Measurements from ENCODE around the gene RNASEH2A.

RNASEH2A gene

DNA sequence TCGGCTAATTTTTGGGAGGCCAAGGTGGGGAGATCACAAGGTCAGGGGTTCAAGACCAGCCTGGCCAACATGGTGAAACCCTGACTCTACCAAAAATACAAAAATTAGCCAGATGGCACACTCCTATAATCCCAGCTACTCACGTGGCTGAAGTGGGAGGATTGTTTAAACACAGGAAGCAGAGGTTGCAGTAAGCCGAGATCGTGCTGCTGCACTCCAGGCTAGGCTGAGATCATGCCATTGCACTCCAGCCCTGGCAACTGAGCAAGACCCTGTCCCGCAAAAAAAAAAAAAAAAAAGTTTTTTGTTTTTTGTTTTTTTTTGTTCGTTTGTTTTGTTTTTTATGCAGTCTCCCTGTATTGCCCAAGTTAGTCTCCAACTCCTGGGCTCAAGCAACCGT is 53.2 kb downstream of the RNASEH2A start:
- no peak for DNase-seq (ENCODE audit: low read depth, low spot score)
